CD4-positive, alpha-beta T cell treated with Interleukin-15 for 1 hour (primary cell): Measurements from ENCODE around the gene RPL37.
"Not testable (repeated sequence)": the region's sequence is repeated elsewhere in the genome, so short reads cannot be mapped to it uniquely, and the experiment has no call there.

Experiments used
- DNase-seq: peaks from one replicate; pipeline ENCODE4 v3.0.0-alpha.2; 2020

The RPL37 gene

DNA sequence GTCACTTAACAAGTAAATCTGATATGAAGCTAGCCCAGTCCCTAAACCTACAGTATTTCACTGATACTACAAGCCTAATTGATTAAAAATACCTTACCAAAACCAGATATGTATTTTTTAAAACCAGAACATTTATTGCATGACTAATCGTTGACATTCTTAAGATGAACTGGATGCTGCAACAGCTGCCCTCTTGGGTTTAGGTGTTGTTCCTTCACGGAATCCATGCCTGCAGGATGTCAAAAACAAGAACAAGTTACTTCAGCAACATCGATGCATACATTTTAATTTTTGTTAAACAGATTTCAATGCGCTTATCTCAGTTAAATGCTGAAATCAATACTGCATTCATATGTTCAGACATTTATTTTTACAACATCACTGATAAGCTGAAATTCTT is 2.7 kb downstream of the RPL37 start:
- DNase-seq = no peak

DNA sequence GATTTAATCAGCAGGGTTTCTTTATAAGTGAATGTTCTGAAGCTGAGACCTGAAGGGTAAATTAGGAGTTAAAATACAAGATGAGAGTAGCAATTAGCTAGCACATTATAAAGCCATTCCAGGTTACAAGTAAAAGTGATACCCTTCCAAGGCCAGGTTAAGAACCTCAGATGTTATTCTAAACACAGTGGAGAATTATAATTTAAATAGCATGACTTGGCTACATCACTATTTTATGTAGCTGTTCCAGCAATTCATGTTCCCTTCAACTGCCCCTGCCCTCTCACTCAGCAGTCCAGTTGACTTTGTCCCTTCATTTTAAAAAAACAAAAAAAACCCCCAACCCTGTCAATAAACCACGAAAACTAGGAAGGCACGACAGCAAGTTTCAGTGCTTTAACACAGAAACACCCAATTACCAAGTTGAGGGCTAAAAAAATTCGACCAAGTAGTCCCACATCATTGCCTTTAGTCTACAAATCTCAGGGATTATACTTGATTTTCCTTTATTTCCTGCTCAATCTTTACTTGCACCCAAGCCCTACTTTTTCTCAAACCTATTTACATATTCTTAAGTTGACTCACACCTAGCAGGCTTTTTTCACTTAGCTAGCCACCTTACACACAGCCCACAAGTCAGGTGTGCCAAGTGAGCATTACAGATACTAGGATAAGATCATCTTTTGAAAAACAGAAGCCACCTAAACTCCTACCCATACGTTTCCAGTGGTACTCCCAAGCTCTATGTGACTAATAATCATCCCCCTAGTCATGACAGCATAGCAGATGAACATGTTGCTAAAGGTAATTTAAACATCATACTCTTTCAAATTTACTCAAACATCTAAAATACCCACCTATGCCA is 3.4 kb downstream of the RPL37 start:
- no peak for DNase-seq

DNA sequence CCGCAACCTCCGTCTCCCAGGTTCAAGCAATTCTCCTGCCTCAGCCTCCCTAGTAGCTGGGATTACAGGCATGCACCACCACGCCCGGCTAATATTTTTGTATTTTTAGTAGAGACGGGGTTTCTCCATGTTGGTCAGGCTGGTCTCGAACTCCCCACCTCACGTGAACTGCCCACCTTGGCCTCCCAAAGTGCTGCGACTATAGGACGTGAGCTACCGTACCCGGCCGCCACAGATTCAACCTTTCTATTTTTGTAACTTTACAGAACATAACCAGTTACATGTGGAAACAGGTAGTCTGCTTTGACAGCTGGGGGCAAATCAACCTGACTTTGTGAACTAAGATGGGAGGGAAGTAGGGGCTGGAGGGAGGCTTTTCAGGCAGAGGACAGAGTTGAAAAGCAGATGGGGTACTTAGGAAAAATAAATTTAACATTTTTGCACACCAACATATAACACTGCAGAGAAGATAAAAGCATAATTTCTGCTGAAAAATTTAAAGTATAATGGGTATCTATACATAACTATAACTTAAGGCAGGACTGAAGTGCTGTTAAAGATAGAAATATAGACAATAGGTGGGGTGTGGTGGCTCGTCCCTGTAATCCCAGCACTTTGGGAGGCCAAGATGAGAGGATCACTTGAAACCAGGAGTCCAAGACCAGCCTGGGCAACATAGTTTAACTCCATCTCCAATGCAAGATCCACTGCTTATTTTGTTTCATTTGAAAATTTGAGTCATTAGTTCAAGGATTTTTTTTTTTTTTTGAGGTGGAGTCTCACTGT is 5.1 kb downstream of the RPL37 start:
- no peak for DNase-seq

DNA sequence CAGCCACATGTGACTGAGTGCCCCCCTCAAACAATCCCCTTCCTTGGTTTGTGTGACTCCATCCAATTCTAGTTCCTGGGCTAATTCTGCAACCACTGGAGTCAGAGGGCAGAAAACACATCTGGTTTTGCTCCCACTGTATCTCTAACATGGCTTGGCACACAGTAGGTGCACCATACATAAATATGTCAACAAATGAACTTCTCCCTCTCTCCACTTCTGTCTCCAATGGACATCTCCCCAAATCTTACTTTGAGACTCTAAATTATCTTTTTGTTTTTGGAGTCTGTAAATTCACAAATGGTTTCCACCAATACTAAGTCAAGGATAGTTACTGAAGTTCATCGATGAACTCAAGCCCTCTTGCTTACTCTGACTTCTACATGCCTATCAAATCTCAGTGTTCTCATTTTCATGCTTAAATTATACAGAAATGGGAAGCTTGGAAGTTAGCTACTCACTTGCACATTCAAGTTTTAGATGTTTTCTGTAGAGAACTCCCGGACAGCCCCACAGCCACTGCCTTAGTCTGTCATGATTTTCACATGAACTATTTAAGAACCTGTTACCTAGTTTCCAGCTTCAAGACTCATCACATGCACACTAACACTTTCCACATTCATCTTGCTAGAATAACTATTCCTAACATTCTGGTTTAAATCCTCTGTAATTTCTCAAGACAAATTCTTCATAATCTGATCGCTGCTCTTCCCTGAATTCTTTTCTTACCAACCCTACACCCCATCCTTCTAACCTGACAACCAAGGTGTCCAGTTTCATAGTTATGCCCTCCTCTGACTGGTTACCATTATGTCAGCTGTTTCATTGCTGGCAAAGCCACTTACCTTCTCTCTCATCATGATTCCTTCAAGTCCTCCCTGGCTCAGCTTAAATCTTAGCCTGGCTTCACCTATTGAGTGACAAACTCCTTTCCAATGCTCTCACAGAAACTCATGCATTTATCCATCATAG is 6.0 kb downstream of the RPL37 start:
- DNase-seq = no peak

DNA sequence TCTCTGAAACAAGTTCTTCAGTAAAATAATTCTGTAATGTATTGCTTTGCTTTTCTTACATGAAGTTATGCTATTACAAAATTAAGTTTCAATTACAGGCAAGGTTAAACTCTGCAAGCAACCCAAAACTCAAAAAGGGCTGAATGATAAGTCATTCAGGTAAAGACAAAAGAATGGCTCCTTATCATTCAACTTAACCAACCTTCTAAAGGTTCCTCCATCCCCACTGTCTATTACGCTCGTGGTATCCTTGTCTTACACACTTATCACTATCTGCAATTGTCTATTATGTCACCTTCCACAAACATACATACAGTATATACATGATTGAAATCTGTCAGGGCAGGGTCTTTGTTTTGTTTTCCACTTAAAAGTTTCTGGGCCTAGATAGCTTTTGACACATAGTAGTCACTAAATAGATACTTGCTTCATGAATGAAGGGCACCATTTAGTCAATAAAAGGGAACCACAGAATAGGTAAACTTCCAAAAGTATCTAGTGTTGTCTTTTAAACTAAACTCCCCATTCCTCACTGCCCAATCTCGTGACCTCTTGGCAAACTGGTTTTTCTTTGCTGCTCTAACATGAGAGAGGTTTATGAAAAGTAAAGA is 6.9 kb downstream of the RPL37 start:
- no peak for DNase-seq

DNA sequence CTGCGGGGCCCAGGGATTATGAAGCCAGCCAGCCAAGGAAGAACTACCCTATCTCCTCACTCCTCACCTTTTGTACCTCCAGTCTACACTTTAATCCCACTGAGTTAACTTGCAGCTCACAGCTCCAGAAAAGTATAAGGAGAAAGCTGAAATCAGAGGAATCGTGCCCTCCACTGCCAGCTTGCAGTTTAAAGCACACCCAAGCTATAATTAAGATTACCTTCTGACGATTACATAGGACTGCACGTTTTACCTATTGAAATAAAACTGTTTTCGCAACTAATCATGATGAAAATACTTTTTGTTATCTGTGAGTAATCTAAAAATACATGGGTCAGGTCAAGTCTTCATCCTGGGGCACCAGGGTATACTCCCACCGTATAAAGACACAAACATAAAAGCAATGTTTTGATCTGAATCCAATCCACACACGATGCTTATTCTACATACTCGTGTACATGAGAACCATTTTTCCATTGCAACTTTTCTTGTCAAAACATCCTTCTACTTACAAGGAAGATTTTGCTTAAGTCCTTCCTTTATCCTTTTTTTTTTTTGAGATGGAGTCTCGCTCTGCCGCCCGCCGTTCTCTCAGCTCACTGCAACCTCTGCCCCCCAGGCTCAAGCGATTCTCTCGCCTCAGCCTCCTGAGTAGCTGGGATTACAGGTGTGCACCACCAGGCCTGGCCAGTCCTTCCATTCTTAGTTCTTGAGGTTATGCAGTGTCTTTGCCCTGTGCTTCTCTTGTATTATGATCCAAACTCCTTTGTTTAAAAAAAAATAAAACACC is 7.6 kb downstream of the RPL37 start:
- DNase-seq = no peak

DNA sequence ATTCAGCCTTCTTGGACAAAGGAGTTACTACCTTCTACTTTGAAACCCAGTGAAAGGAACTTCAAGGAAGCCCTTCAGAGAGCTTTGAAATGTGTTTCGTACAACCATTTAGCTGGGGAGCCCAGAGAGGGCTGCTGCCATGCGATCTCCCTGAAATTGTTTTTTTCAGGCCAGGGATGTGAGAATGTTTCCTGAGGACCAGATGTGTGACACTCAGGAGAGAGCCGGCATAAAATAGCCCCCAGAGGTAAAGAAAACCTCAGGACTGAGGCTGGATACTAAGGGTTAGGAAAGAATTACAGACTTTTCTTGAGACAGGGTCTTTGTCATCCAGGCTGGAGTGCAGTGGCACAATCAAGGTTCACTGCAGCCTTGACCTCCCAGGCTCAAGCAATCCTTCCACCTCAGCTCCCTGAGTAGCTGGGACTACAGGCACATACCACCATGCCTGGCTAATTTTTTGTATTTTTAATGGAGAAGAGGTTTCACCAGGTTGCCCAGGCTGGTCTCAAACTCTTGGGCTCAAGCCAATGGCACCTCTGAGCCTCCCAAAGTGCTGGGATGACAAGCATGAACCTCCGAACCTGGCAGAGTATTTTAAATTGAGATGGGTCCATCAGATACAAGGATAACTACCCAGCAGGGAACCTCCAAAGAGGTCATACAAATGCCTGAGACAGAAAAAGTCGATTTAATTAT is 8.4 kb downstream of the RPL37 start:
- DNase-seq = no peak

DNA sequence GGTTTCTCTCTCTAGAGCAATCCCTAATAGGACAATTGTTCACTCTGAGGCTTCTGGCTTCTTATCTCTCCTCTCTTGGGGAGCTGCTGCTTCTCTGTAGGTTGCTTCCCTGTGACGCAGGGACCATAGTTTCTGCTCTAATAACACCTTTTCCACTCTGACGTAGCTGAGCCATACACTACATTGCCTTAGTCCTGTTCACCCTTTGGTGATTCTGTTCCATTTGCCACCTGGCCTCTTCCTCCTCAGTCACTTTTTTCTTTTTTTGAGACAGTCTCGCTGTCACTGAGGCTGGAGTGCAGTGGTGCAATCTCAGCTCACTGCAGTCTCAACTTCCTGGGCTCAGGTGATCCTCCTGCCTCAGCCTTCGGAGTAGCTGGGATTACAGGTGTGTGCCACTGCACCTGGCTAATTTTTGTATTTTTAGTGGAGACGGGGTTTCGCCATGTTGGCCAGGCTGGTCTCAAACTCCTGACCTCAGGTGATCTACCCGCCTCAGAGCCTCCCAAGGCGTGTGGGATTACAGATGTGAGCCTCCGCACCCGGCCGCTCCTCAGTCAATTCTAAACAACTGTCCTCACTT is 9.5 kb downstream of the RPL37 start:
- not testable (repeated sequence) for DNase-seq

DNA sequence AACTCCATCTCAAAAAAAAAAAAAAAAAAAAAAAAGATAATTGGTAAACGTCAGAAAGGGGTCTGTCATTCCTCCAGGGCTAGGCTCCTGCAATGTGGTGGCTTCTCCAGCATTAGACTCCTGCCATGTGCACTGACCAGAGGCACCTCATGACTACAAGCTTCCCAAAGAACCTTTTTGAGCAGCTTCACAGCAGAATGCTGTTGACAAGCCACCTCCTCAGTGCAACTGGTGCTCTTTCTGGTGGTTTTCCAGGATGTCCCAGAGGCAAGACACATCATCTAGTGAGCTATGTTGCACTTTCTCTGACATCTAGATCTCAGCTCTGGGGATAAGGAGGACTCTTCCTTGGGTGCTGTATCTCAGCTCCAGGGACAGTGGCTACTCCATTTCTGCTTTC is 11.6 kb downstream of the RPL37 start:
- DNase-seq = no peak

DNA sequence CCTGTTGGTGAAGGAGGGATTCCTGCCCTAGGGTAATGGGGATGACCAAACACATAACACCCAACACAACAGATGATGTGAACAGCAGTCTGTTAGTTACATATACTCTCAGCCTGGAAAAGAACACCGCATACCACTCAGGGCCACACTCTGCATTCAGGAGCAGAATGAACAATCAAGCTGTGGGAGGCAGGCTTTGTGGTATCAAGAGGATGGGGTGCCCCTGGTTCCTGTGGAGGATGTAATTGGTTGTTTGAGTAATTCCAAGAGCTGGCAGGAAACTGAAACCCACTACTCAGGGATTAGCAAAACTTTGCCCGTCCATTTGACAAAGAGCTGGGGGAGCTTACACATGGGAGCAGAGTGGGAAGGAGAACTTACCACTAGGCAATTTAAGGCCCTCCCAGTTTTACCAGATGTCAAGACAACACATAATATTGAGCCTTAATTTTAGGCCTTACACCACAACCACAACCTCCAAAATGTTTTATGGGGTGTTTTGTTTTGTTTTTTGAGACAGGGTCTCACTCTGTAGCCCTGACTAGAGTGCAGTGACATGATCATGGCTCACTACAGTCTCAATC is 21.2 kb downstream of the RPL37 start:
- DNase-seq = no peak

DNA sequence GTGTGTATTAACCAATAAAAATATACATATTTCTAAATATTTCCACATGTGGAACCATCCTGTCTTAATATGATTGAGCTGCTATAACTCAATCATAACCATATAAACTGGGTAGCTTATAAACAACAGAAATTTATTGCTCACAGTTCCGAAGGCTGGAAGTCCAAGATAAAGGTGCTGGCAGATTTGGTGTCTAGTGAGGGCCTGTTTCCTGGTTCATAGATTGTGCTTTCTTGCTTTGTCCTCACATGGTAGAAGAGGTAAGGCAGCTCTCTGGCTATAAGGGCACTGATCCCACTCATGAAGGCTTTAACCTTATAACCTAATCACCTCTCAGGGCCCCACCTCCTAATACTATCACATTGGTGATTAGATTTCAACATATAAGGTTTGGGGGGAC is 22.9 kb downstream of the RPL37 start:
- no peak for DNase-seq

DNA sequence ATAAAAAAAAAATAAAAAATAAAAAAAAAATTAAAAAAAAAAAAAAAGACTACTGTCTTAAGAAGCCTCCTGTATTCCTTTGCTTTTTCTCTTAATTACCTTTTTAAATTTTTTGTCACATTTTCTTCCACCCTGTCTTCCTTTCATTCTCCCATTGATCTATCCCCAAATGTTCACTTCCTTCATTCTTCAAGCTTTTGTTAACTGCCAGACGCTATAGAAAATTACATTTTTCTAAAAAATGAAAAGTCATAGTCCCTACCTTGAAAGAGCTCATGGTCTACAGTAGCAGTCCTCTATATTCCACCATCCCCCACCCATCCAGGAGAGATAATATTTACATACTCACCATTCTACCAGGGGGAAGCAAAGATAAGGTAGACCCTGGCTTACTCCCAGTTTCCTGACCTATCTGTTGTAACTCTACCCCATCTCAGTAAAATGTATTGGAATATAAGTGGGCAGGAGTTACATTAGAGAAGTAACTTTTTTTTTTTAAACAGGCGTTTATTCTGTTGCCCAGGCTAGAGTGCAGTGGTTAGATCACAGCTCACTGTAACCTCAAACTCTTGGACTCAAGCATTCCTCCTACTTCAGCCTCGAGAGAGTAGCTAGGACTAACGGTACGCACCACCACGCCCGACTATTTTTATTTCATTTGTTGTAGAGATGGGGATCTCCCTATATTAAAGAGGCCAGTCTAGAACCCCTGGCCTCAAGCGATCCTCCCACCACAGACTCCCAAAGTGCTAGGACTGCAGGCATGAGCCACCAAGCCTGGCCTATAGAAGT is 33.1 kb downstream of the RPL37 start:
- no peak for DNase-seq

DNA sequence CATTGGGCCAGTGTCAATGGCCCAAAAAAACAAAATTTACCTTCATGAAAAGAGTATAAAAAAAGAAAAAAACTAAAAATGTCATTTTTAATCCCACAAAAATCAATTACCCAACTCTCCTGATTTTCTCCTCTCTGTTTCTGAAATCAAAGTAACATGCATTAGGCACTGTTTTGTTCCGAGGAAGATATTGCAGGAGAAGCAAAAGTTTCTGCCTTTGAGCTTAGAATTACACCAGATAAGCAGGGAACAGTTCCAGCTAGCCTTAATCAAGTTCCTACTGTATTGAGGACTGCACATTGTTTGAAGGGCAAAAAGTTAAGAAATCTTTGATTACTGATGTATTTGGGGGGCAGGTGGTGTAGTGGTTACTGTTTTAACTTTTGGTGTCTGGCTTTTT is 35.8 kb downstream of the RPL37 start:
- no peak for DNase-seq

DNA sequence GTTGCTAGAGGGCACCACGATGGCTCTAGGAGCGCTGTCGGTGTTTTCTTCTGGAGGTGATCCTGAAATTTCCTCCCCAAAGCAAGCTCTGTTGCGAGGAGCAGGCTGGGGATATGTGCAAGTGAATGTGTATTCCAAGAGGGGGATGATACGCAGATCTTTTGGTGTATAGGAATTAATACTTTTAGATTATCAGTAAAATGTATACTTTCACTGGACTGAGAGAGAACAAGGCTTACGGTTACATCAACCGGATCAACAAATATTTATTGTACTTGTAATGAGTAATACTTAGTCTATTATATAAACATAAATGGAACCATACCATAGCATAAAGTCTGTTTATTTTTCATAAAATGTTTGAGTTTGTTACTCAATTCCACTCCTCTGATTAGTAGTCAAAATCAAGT is 36.2 kb downstream of the RPL37 start:
- DNase-seq = no peak

DNA sequence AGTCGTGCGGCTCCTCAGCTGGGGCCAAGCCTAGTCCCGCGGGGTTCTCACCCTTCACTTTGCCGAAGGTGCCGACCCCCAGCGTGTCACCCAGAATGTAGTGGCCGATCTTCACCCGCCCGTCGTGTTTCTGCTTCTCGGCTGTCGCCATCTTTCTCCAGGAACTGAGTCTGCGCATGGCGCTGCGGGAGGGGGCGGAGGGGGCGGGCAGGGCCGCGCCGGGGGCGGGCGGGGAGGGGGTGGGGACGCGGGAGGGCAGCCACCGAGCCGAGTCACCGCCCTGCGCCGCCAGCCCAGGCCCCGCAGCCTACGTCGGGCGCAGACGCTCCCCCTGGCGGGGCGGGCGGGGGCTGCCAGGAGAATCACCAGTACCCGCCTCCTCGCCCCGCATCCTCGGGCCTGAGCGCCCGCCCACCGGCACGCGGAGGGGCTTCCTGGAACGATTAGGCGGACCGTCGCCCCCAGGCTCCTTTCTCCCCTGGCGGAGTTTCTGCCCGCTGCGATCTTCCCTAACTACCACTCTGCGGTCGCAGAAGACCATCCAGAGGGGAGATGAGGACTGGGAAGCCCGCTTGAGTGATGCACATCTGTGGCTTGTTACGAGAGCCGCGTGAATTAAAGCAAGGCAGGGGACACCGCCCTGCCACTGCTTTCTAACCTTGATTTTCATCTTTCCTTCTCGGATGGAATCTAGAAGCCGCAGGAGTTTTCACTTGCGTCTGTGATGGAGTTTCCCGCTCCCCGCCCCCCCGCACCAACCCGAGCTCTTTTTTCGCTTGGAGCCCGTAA is 36.8 kb downstream of the RPL37 start, which contains the start of gene PRKAA1:
Gene PRKAA1 (minus strand): TSS at position 363 of the 789 bp plus-strand sequence. CDS start 185 bp downstream, at position 178.
- peak; percentile 91 for DNase-seq

DNA sequence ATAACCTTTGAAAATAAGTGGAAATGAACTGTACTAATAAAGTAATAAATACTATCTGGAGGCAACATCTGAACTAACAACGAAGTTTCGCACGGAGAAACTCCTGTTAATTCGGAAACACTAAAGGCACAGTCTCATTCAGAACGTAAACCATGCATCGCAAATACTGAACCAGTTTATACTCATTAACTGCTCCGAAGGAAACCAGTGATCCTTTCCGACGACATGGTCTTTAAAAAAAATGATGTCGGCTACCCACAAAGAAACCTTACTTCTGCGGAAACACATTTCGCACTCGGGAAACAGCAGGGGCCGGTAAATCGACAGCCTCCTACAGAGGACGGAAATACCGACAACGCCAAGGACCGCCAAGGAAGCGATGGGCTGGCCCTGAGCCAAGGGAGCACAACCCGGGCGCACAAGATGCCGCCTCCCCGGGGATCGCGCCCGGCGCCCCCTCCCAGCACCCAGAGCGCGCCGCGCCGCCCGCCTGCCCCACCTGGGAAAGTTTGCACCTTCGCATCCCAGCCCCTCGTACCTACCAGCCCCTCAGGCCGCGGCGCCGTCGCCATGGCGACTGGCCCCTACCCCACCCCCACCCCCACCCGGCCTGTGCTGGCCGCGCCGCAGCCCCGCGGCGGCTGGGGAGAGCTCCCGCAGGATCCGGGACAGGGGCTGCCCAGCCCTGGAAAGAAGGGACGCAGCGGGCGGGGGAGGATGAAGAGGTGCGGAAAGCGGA is 37.6 kb downstream of the RPL37 start:
- DNase-seq = peak; percentile 74

DNA sequence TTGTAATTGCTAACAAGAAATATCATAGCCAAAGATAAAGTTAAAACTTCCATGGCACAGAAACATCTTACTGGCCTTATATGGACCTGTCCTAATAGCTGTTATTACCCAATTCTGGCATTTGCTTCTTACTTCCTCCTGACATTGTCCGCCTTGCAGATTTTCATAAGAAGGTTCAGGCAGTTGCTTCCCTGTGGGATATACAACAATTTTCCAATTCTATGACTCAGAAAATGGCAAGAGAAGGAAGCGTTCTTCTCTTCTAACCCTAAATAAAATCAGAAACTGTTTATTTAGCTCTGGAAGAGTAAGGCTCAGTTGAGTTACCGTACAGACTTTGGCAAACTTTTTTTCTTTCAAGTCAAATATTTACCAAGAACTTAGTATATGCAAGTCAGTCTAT is 38.5 kb downstream of the RPL37 start:
- DNase-seq = no peak

DNA sequence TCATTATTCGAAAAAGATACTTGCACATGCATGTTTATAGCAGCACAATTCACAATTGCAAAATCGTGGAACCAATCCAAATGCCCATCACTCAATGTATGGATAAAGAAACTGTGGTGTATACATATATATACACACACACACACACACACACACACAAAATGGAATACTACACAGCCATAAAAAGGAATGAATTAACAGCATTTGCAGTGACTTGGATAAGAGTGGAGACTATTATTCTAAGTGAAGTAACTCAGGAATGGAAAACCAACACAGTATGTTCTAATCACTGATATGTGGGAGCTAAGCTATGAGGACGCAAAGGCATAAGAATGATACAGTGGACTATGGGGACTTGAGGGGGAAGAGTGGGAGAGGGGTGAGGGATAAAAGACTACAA is 40.1 kb downstream of the RPL37 start:
- DNase-seq = not testable (repeated sequence)
